Measurements from ENCODE around the gene RBM5. TPM values are rescaled to one million over a fixed set of nuclear protein-coding genes. Genes with fewer than 3 reads are reported as not detected.

The RBM5 gene
- total RNA-seq, 1 donor from 2014 or later, result 372 TPM

GRCh38 chr3:50162034-50162883, 73.5 kb downstream of the RBM5 start:
- peaks cover 63% of the 10 kb centered on the region for H3K4me1 Mint-ChIP-seq
- no peaks in the 10 kb centered on the region for H3K36me3 ChIP-seq
- no peak overlapping the region for H3K4me2 ChIP-seq
- H2AFZ ChIP-seq (replicated peaks), result no peak overlapping the region
- peaks cover 98% of the 10 kb centered on the region for H4K20me1 ChIP-seq (ENCODE audit: low read depth)
- no peak overlapping the region for H3K4me3 ChIP-seq
- no peak overlapping the region for H3K27ac ChIP-seq
- H3K9me3 ChIP-seq (ENCODE audit: low read depth), result no peaks in the 10 kb centered on the region
- peaks cover 2% of the 10 kb centered on the region for H3K36me3 Mint-ChIP-seq
- H3K79me2 ChIP-seq (ENCODE audit: low read depth), result peaks cover 31% of the 10 kb centered on the region
- H3K27ac Mint-ChIP-seq, result peak overlapping the region; percentile 7
- H3K9me3 Mint-ChIP-seq, result no peaks in the 10 kb centered on the region
- no peak for DNase-seq (ENCODE audit: low spot score)
- H3F3A ChIP-seq (ENCODE audit: low read depth), result peaks cover 6% of the 10 kb centered on the region
- H3K27me3 ChIP-seq, result no peaks in the 10 kb centered on the region
- peaks cover 10% of the 10 kb centered on the region for H3K27me3 Mint-ChIP-seq (ENCODE audit: insufficient read depth, low read depth)
- peaks cover 51% of the 10 kb centered on the region for H3K4me1 ChIP-seq
- no peak for TF ChIP-seq EZH2 (IDR thresholded peaks at IDR 0.05)
- H3K9ac ChIP-seq, result no peak overlapping the region
- peak overlapping the region; percentile 33 for H3K4me3 Mint-ChIP-seq

DNA sequence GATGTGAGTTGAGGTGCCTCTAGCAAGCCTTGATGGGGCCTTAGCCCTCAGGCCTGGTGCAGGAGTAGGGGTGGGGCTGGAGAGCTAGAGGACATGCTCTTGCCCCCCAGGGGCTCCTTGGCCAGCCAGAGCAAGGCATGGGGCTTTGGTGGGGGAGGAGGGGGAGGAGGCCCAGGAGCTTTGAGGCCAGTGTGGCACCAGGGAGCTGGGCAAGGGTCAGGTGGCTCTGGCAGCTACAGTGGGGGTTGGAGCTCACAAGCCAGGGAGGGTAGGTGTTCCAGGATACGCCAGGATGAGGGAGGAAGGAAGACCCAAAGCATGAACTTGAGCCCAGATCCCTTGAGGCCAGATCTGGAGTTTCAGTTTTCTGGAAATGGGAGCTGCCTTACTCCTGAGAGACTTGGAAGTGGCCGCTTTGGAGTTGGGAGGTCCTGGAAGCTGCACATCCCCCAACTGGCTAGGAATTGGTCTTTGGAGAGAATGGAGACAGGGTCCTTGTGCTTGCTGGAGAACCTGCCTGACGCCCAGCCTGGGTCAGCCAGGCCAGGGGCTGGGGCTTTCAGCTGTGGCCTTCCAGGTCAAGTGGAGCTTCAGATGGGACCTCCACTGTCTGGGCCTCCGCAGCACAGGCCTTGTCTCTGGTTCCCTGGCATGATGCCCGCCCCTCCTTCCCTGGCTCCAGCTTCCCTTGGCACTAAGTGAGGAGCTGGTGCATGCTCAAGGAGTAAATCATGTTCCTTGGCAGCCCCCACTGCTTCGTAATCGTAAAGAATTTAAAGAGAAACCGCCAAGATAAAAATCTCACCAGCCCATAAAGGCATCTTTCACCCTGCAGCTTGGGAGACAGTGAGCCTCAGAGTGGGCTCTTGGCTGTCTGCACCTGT, 75.1 kb downstream of the RBM5 start:
- no peaks in the 10 kb centered on the region for H3K9me3 ChIP-seq (ENCODE audit: low read depth)
- H3K4me3 ChIP-seq, result no peak overlapping the region
- H3K27me3 ChIP-seq, result no peaks in the 10 kb centered on the region
- H3K4me2 ChIP-seq, result no peak overlapping the region
- H4K20me1 ChIP-seq (ENCODE audit: low read depth), result peaks cover 97% of the 10 kb centered on the region
- Mint-ChIP-seq H3K27ac (peak overlapping the region; percentile 17), H3K9me3 (no peaks in the 10 kb centered on the region), H3K36me3 (peaks cover 2% of the 10 kb centered on the region), H3K27me3 (ENCODE audit: insufficient read depth, low read depth) (peaks cover 10% of the 10 kb centered on the region), H3K4me1 (peaks cover 63% of the 10 kb centered on the region), H3K4me3 (no peak overlapping the region)
- H3K9ac ChIP-seq, result no peak overlapping the region
- H3K36me3 ChIP-seq, result no peaks in the 10 kb centered on the region
- H3K4me1 ChIP-seq, result peaks cover 60% of the 10 kb centered on the region
- TF ChIP-seq EZH2 (IDR thresholded peaks at IDR 0.05) (no peak), EZH2phosphoT487 (IDR thresholded peaks at IDR 0.05) (no peak)
- TF ChIP-seq, protein P1, sequence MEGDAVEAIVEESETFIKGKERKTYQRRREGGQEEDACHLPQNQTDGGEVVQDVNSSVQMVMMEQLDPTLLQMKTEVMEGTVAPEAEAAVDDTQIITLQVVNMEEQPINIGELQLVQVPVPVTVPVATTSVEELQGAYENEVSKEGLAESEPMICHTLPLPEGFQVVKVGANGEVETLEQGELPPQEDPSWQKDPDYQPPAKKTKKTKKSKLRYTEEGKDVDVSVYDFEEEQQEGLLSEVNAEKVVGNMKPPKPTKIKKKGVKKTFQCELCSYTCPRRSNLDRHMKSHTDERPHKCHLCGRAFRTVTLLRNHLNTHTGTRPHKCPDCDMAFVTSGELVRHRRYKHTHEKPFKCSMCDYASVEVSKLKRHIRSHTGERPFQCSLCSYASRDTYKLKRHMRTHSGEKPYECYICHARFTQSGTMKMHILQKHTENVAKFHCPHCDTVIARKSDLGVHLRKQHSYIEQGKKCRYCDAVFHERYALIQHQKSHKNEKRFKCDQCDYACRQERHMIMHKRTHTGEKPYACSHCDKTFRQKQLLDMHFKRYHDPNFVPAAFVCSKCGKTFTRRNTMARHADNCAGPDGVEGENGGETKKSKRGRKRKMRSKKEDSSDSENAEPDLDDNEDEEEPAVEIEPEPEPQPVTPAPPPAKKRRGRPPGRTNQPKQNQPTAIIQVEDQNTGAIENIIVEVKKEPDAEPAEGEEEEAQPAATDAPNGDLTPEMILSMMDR (IDR thresholded peaks at IDR 0.05), result no peak
- H3F3A ChIP-seq (ENCODE audit: low read depth), result peaks cover 20% of the 10 kb centered on the region
- H3K27ac ChIP-seq, result no peak overlapping the region
- H3K79me2 ChIP-seq (ENCODE audit: low read depth), result peaks cover 17% of the 10 kb centered on the region
- DNase-seq (ENCODE audit: low spot score), result no peak
- no peak overlapping the region for H2AFZ ChIP-seq (replicated peaks)

- Histone ChIP-seq H3K9ac (no peak overlapping the region), H3K27me3 (no peaks in the 10 kb centered on the region), H3K4me3 (no peak overlapping the region), H3K79me2 (ENCODE audit: low read depth) (peaks cover 12% of the 10 kb centered on the region), H3K9me3 (ENCODE audit: low read depth) (no peaks in the 10 kb centered on the region), H3K4me1 (peaks cover 60% of the 10 kb centered on the region), H3K36me3 (no peaks in the 10 kb centered on the region), H3K4me2 (no peak overlapping the region), H2AFZ (replicated peaks) (no peak overlapping the region), H4K20me1 (ENCODE audit: low read depth) (peaks cover 97% of the 10 kb centered on the region), H3F3A (ENCODE audit: low read depth) (peaks cover 22% of the 10 kb centered on the region), H3K27ac (no peak overlapping the region)
- Mint-ChIP-seq H3K36me3 (peaks cover 2% of the 10 kb centered on the region), H3K27ac (peak overlapping the region; percentile 4), H3K4me1 (peaks cover 63% of the 10 kb centered on the region), H3K9me3 (no peaks in the 10 kb centered on the region), H3K4me3 (no peak overlapping the region), H3K27me3 (ENCODE audit: insufficient read depth, low read depth) (peaks cover 10% of the 10 kb centered on the region)
- TF ChIP-seq, protein P1 (IDR thresholded peaks at IDR 0.05), result no peak
- TF ChIP-seq EZH2phosphoT487 (IDR thresholded peaks at IDR 0.05) (no peak), EZH2 (IDR thresholded peaks at IDR 0.05) (no peak)
- DNase-seq (ENCODE audit: low spot score), result no peak
Observed at GRCh38 chr3:50164481-50164880, 75.8 kb downstream of the RBM5 start.

Measured in neural progenitor cell (in vitro differentiated cells).